ENCODE results near the gene SESN1.

SESN1 gene

GRCh38 chr6:108993876-108994275, 100.8 kb downstream of the SESN1 start:
- Histone ChIP-seq H2BK5ac (ENCODE audit: low read length) (no peak overlapping the region), H3K36me3 (replicated peaks in 1 of 2; ENCODE audit: control insufficient read depth in 2 of 2, insufficient read depth in 2 of 2, low read length in 2 of 2) (peaks cover 5 to 97% of the 10 kb centered on the region in 2 donors)

GRCh38 chr6:108989700-108990099, 104.9 kb downstream of the SESN1 start:
- H2BK15ac ChIP-seq (ENCODE audit: low read length) = no peak overlapping the region
- WGBS, 2 donors (ENCODE audit: extremely low coverage in 2 of 2, insufficient read length in 2 of 2, insufficient replicate concordance in 1 of 2) = no CpG with 5 or more reads among the region's 3 CpGs
- no peak overlapping the region for H2AK5ac ChIP-seq (ENCODE audit: low read depth, low read length)
- no peak overlapping the region for H4K8ac ChIP-seq (ENCODE audit: low read depth, low read length)
- no peaks in the 10 kb centered on the region for H3K79me1 ChIP-seq (ENCODE audit: low read depth, low read length)
- no peak overlapping the region for H3K18ac ChIP-seq (ENCODE audit: low read length)
- no peak overlapping the region for H3K23ac ChIP-seq (ENCODE audit: low read depth, low read length, poor library complexity)
- no peak overlapping the region for H2BK120ac ChIP-seq (ENCODE audit: low read depth, low read length)
- H3K4me1 ChIP-seq (ENCODE audit: control insufficient read depth in 2 of 2, insufficient read depth in 1 of 2, low read depth in 1 of 2, low read length in 2 of 2) = no peaks in the 10 kb centered on the region
- H3K14ac ChIP-seq (ENCODE audit: low read length) = no peak overlapping the region
- no peak overlapping the region for H2BK12ac ChIP-seq (ENCODE audit: low read length)
- no peak overlapping the region for H3K27ac ChIP-seq (replicated peaks; ENCODE audit: low read length)
- H2BK5ac ChIP-seq (ENCODE audit: low read length) = no peak overlapping the region
- no peak overlapping the region for H3K9ac ChIP-seq (ENCODE audit: low read depth, low read length, poor library complexity)
- H2AFZ ChIP-seq (ENCODE audit: low read length) = no peak overlapping the region
- H4K91ac ChIP-seq (ENCODE audit: low read depth, low read length, poor library complexity) = no peak overlapping the region
- H3K27me3 ChIP-seq (ENCODE audit: control insufficient read depth in 3 of 3, insufficient read depth in 3 of 3, low read depth in 1 of 3, low read length in 3 of 3) = no peaks in the 10 kb centered on the region
- no peak overlapping the region for H3K4me2 ChIP-seq (ENCODE audit: insufficient read depth, low read length, poor library complexity, severe bottlenecking)
- no peaks in the 10 kb centered on the region for H3K9me3 ChIP-seq (replicated peaks in 1 of 2; ENCODE audit: control insufficient read depth in 2 of 2, insufficient read depth in 1 of 2, low read depth in 1 of 2, low read length in 2 of 2)
- peaks cover 8 to 92% of the 10 kb centered on the region in 2 donors for H3K36me3 ChIP-seq (replicated peaks in 1 of 2; ENCODE audit: control insufficient read depth in 2 of 2, insufficient read depth in 2 of 2, low read length in 2 of 2)
- H3K4me3 ChIP-seq (ENCODE audit: low read length in 2 of 2) = no peak overlapping the region
- DNase-seq (ENCODE audit: low spot score) = no peak
- H3K4ac ChIP-seq (ENCODE audit: low read length) = no peak overlapping the region

More at GRCh38 chr6:108993876-108994275, 100.8 kb downstream of the SESN1 start:
- Histone ChIP-seq H3K9ac (ENCODE audit: low read depth, low read length, poor library complexity) (no peak overlapping the region), H2BK15ac (ENCODE audit: low read length) (no peak overlapping the region), H2BK120ac (ENCODE audit: low read depth, low read length) (no peak overlapping the region), H3K4ac (ENCODE audit: low read length) (no peak overlapping the region), H4K8ac (ENCODE audit: low read depth, low read length) (no peak overlapping the region), H3K4me3 (ENCODE audit: low read length in 2 of 2) (no peak overlapping the region), H3K14ac (ENCODE audit: low read length) (no peak overlapping the region), H2AFZ (ENCODE audit: low read length) (no peak overlapping the region), H2AK5ac (ENCODE audit: low read depth, low read length) (no peak overlapping the region), H3K79me1 (ENCODE audit: low read depth, low read length) (no peaks in the 10 kb centered on the region), H3K18ac (ENCODE audit: low read length) (no peak overlapping the region), H2BK12ac (ENCODE audit: low read length) (no peak overlapping the region), H4K91ac (ENCODE audit: low read depth, low read length, poor library complexity) (no peak overlapping the region), H3K4me1 (ENCODE audit: control insufficient read depth in 2 of 2, insufficient read depth in 1 of 2, low read depth in 1 of 2, low read length in 2 of 2) (no peaks in the 10 kb centered on the region), H3K9me3 (replicated peaks in 1 of 2; ENCODE audit: control insufficient read depth in 2 of 2, insufficient read depth in 1 of 2, low read depth in 1 of 2, low read length in 2 of 2) (no peaks in the 10 kb centered on the region), H3K27ac (replicated peaks; ENCODE audit: low read length) (no peak overlapping the region), H3K23ac (ENCODE audit: low read depth, low read length, poor library complexity) (no peak overlapping the region), H3K4me2 (ENCODE audit: insufficient read depth, low read length, poor library complexity, severe bottlenecking) (no peak overlapping the region), H3K27me3 (ENCODE audit: control insufficient read depth in 3 of 3, insufficient read depth in 3 of 3, low read depth in 1 of 3, low read length in 3 of 3) (no peaks in the 10 kb centered on the region)
- WGBS, 2 donors (ENCODE audit: extremely low coverage in 2 of 2, insufficient read length in 2 of 2, insufficient replicate concordance in 1 of 2) = no CpG with 5 or more reads among the region's 3 CpGs
- no peak for DNase-seq (ENCODE audit: low spot score)

GRCh38 chr6:108988765-108989164, 105.9 kb downstream of the SESN1 start:
- WGBS, 2 donors (ENCODE audit: extremely low coverage in 2 of 2, insufficient read length in 2 of 2, insufficient replicate concordance in 1 of 2) = no CpG with 5 or more reads among the region's 5 CpGs
- Histone ChIP-seq H4K91ac (ENCODE audit: low read depth, low read length, poor library complexity) (no peak overlapping the region), H2AFZ (ENCODE audit: low read length) (no peak overlapping the region), H2BK120ac (ENCODE audit: low read depth, low read length) (no peak overlapping the region), H3K79me1 (ENCODE audit: low read depth, low read length) (no peaks in the 10 kb centered on the region), H3K14ac (ENCODE audit: low read length) (no peak overlapping the region), H3K4me3 (ENCODE audit: low read length in 2 of 2) (no peak overlapping the region), H2BK15ac (ENCODE audit: low read length) (no peak overlapping the region), H3K36me3 (replicated peaks in 1 of 2; ENCODE audit: control insufficient read depth in 2 of 2, insufficient read depth in 2 of 2, low read length in 2 of 2) (peaks cover 8 to 85% of the 10 kb centered on the region in 2 donors), H3K9ac (ENCODE audit: low read depth, low read length, poor library complexity) (no peak overlapping the region), H3K4me2 (ENCODE audit: insufficient read depth, low read length, poor library complexity, severe bottlenecking) (no peak overlapping the region), H3K9me3 (replicated peaks in 1 of 2; ENCODE audit: control insufficient read depth in 2 of 2, insufficient read depth in 1 of 2, low read depth in 1 of 2, low read length in 2 of 2) (no peaks in the 10 kb centered on the region), H3K4ac (ENCODE audit: low read length) (no peak overlapping the region), H3K18ac (ENCODE audit: low read length) (no peak overlapping the region), H3K4me1 (ENCODE audit: control insufficient read depth in 2 of 2, insufficient read depth in 1 of 2, low read depth in 1 of 2, low read length in 2 of 2) (no peaks in the 10 kb centered on the region), H2BK5ac (ENCODE audit: low read length) (no peak overlapping the region), H4K8ac (ENCODE audit: low read depth, low read length) (no peak overlapping the region), H3K27me3 (ENCODE audit: control insufficient read depth in 3 of 3, insufficient read depth in 3 of 3, low read depth in 1 of 3, low read length in 3 of 3) (no peaks in the 10 kb centered on the region), H3K27ac (replicated peaks; ENCODE audit: low read length) (no peak overlapping the region), H2AK5ac (ENCODE audit: low read depth, low read length) (no peak overlapping the region), H3K23ac (ENCODE audit: low read depth, low read length, poor library complexity) (no peak overlapping the region), H2BK12ac (ENCODE audit: low read length) (no peak overlapping the region)
- DNase-seq (ENCODE audit: low spot score) = no peak

GRCh38 chr6:108988296-108988695, 106.3 kb downstream of the SESN1 start:
- Histone ChIP-seq H2AFZ (ENCODE audit: low read length) (no peak overlapping the region), H3K9ac (ENCODE audit: low read depth, low read length, poor library complexity) (no peak overlapping the region), H2BK12ac (ENCODE audit: low read length) (no peak overlapping the region), H3K9me3 (replicated peaks in 1 of 2; ENCODE audit: control insufficient read depth in 2 of 2, insufficient read depth in 1 of 2, low read depth in 1 of 2, low read length in 2 of 2) (no peaks in the 10 kb centered on the region), H2BK5ac (ENCODE audit: low read length) (no peak overlapping the region), H2BK120ac (ENCODE audit: low read depth, low read length) (no peak overlapping the region), H3K79me1 (ENCODE audit: low read depth, low read length) (no peaks in the 10 kb centered on the region), H3K23ac (ENCODE audit: low read depth, low read length, poor library complexity) (no peak overlapping the region), H4K91ac (ENCODE audit: low read depth, low read length, poor library complexity) (no peak overlapping the region), H2BK15ac (ENCODE audit: low read length) (no peak overlapping the region), H3K4me2 (ENCODE audit: insufficient read depth, low read length, poor library complexity, severe bottlenecking) (no peak overlapping the region), H4K8ac (ENCODE audit: low read depth, low read length) (no peak overlapping the region), H3K14ac (ENCODE audit: low read length) (no peak overlapping the region), H3K18ac (ENCODE audit: low read length) (no peak overlapping the region), H3K27ac (replicated peaks; ENCODE audit: low read length) (no peak overlapping the region), H2AK5ac (ENCODE audit: low read depth, low read length) (no peak overlapping the region), H3K4ac (ENCODE audit: low read length) (no peak overlapping the region), H3K27me3 (ENCODE audit: control insufficient read depth in 3 of 3, insufficient read depth in 3 of 3, low read depth in 1 of 3, low read length in 3 of 3) (no peaks in the 10 kb centered on the region), H3K4me1 (ENCODE audit: control insufficient read depth in 2 of 2, insufficient read depth in 1 of 2, low read depth in 1 of 2, low read length in 2 of 2) (no peaks in the 10 kb centered on the region), H3K4me3 (ENCODE audit: low read length in 2 of 2) (no peak overlapping the region), H3K36me3 (replicated peaks in 1 of 2; ENCODE audit: control insufficient read depth in 2 of 2, insufficient read depth in 2 of 2, low read length in 2 of 2) (peaks cover 8 to 80% of the 10 kb centered on the region in 2 donors)
- no CpG with 5 or more reads among the region's 3 CpGs for WGBS, 2 donors (ENCODE audit: extremely low coverage in 2 of 2, insufficient read length in 2 of 2, insufficient replicate concordance in 1 of 2)
- no peak for DNase-seq (ENCODE audit: low spot score)
